ENCODE data around the gene COMMD9.

The COMMD9 gene

GRCh38 chr11:36292311-36292722 lies 3.1 kb upstream of the COMMD9 start:
- Histone ChIP-seq H3K36me3 (ENCODE audit: control insufficient read depth, low read depth, low read length) (no peaks in the 10 kb centered on the region), H3K27me3 (ENCODE audit: control insufficient read depth, insufficient read depth, low read length) (peaks cover 14% of the 10 kb centered on the region), H3K9ac (ENCODE audit: low read length) (no peak overlapping the region), H3K4me3 (ENCODE audit: low read length) (no peak overlapping the region), H3K9me3 (ENCODE audit: control insufficient read depth, low read depth, low read length) (no peaks in the 10 kb centered on the region), H3K4me1 (ENCODE audit: control insufficient read depth, low read depth, low read length) (no peaks in the 10 kb centered on the region), H3K27ac (ENCODE audit: low read length) (no peak overlapping the region)

DNA sequence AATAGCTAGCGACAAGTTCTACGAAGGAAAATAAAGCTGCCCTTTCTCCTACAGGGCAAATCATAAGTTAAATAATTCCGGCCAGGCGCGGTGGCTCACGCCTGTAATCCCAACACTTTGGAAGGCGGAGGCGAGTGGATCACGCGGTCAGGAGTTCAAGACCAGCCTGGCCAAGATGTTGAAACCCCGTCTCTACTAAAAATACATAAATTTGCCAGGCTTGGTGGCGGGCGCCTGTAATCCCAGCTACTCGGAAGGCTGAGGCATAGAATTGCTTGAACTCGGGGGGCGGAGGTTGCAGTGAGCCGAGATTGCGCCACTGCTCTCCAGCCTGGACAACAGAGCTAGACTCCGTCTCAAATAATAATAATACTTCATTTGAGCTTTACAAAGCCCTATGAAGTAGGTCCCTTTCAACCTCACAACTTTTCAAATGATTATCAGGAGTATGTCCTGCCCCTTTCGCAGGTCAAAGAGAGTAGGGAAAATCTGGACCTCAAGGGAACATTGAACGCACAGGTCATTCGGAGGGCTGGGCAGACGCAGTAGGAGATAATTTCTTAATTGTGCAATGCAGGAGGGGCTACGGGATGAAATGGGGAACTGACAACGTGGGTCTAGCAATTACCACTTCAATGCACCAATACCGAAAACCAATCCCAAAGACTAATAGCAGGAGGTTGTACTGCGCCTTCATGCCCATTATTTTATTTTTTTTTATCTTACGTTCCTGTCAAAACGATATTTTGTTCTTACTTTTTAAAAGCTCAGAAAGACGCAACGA lies 590 bp downstream of the COMMD9 start:
- H3K9me3 ChIP-seq (ENCODE audit: control insufficient read depth, low read depth, low read length) = no peaks in the 10 kb centered on the region
- peak overlapping the region; percentile 66 for H3K9ac ChIP-seq (ENCODE audit: low read length)
- no peaks in the 10 kb centered on the region for H3K4me1 ChIP-seq (ENCODE audit: control insufficient read depth, low read depth, low read length)
- peaks cover 14% of the 10 kb centered on the region for H3K27me3 ChIP-seq (ENCODE audit: control insufficient read depth, insufficient read depth, low read length)
- H3K36me3 ChIP-seq (ENCODE audit: control insufficient read depth, low read depth, low read length) = no peaks in the 10 kb centered on the region
- H3K4me3 ChIP-seq (ENCODE audit: low read length) = peak overlapping the region; percentile 80
- H3K27ac ChIP-seq (ENCODE audit: low read length) = no peak overlapping the region

- Histone ChIP-seq H3K9ac (ENCODE audit: low read length) (no peak overlapping the region), H3K4me1 (ENCODE audit: control insufficient read depth, low read depth, low read length) (no peaks in the 10 kb centered on the region), H3K27ac (ENCODE audit: low read length) (no peak overlapping the region), H3K27me3 (ENCODE audit: control insufficient read depth, insufficient read depth, low read length) (no peaks in the 10 kb centered on the region), H3K4me3 (ENCODE audit: low read length) (no peak overlapping the region), H3K9me3 (ENCODE audit: control insufficient read depth, low read depth, low read length) (no peaks in the 10 kb centered on the region), H3K36me3 (ENCODE audit: control insufficient read depth, low read depth, low read length) (no peaks in the 10 kb centered on the region)
These were observed 6.3 kb downstream of the COMMD9 start for GRCh38 chr11:36282926-36283325.

- Histone ChIP-seq H3K36me3 (ENCODE audit: control insufficient read depth, low read depth, low read length) (no peaks in the 10 kb centered on the region), H3K27me3 (ENCODE audit: control insufficient read depth, insufficient read depth, low read length) (no peaks in the 10 kb centered on the region), H3K4me1 (ENCODE audit: control insufficient read depth, low read depth, low read length) (no peaks in the 10 kb centered on the region)
These were observed 7.4 kb downstream of the COMMD9 start for GRCh38 chr11:36281850-36282249.

DNA sequence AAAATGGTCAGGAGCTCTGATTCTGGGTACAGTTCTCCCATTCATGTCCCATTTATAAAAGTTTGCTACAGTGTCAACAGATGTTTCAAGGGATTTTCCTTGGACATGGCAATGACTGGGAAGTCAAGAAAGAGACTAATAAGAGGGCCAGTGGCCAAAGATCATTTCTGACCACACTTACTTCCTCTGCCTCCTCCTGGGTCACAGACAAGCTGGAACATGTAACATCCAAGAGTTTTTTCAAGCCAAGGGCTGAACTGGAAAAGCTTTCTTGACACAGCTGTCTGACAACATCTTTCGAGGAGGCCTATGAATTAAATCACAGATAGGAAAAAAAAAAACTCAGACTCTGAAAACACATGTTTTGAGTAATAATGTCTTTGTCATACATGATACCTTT lies 8.7 kb downstream of the COMMD9 start:
- no peak overlapping the region for H3K9ac ChIP-seq (ENCODE audit: low read length)
- H3K4me1 ChIP-seq (ENCODE audit: control insufficient read depth, low read depth, low read length) = no peaks in the 10 kb centered on the region
- no peak overlapping the region for H3K4me3 ChIP-seq (ENCODE audit: low read length)
- H3K36me3 ChIP-seq (ENCODE audit: control insufficient read depth, low read depth, low read length) = no peaks in the 10 kb centered on the region
- no peaks in the 10 kb centered on the region for H3K9me3 ChIP-seq (ENCODE audit: control insufficient read depth, low read depth, low read length)
- no peak overlapping the region for H3K27ac ChIP-seq (ENCODE audit: low read length)
- no peaks in the 10 kb centered on the region for H3K27me3 ChIP-seq (ENCODE audit: control insufficient read depth, insufficient read depth, low read length)

More at GRCh38 chr11:36281850-36282249, 7.4 kb downstream of the COMMD9 start:
- Histone ChIP-seq H3K9me3 (ENCODE audit: control insufficient read depth, low read depth, low read length) (no peaks in the 10 kb centered on the region), H3K9ac (ENCODE audit: low read length) (no peak overlapping the region), H3K4me3 (ENCODE audit: low read length) (no peak overlapping the region), H3K27ac (ENCODE audit: low read length) (no peak overlapping the region)

DNA sequence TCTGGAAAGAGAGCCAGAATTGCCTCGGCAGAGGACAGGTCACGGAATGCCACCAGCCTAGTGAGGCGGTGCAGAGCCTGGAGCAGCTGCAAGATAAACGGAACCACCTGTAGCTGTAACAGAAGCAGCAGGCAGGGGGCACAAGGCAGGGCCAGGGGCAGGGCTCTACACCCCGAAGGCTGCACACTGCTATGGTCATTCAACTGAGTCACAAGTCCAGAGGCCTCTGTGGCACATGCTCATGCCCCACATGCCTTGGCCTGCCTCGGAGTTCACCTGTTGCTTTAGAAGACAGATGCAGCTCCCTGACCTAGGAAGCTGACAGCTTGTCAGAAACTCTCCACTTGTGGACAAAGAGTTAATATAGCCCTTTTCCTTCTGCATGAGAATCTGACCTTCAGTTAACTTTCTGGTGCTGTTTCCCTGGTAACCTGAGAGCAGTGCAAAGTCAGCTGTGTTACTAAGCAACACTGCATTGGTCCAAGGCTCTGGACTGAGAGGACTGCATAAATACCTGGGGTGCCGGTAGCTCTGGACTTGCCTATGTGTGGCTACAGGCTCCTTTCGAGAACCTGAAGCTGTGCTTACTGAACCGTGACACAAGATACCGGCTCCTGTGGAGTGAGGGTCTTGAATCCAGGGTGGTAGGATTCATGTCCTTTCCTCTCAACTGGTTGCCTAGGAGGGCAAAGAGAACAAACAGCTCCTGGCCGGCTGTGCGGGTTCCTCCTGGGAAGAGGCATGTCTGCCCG lies 10.5 kb downstream of the COMMD9 start:
- Histone ChIP-seq H3K4me3 (ENCODE audit: low read length) (no peak overlapping the region), H3K9ac (ENCODE audit: low read length) (no peak overlapping the region), H3K9me3 (ENCODE audit: control insufficient read depth, low read depth, low read length) (no peaks in the 10 kb centered on the region), H3K27ac (ENCODE audit: low read length) (no peak overlapping the region), H3K36me3 (ENCODE audit: control insufficient read depth, low read depth, low read length) (no peaks in the 10 kb centered on the region), H3K4me1 (ENCODE audit: control insufficient read depth, low read depth, low read length) (no peaks in the 10 kb centered on the region), H3K27me3 (ENCODE audit: control insufficient read depth, insufficient read depth, low read length) (no peaks in the 10 kb centered on the region)

- H3K27ac ChIP-seq (ENCODE audit: low read length) = no peak overlapping the region
- H3K4me3 ChIP-seq (ENCODE audit: low read length) = no peak overlapping the region
- H3K9ac ChIP-seq (ENCODE audit: low read length) = no peak overlapping the region
- H3K4me1 ChIP-seq (ENCODE audit: control insufficient read depth, low read depth, low read length) = no peaks in the 10 kb centered on the region
- H3K27me3 ChIP-seq (ENCODE audit: control insufficient read depth, insufficient read depth, low read length) = no peaks in the 10 kb centered on the region
- no peaks in the 10 kb centered on the region for H3K9me3 ChIP-seq (ENCODE audit: control insufficient read depth, low read depth, low read length)
- H3K36me3 ChIP-seq (ENCODE audit: control insufficient read depth, low read depth, low read length) = no peaks in the 10 kb centered on the region
These were observed 14.8 kb downstream of the COMMD9 start for GRCh38 chr11:36274414-36274813.

DNA sequence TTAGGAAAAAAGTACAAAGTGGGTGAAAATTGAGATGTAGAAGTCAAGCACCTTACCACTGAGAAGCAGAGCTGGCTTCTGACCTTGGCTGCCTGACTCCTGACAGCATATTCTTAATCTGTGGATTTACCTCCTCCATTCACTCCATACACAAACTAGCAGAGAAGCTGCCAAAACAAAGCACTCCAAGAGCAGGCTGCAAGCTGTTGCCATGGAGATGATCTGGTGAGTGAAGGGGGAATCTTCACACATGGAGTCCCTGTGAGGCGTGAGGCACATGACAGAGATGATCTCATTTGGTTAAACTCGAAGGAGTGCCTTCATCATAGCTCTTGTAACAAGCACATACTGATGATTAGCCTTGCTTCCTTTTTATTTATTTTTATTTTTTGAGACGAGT lies 16.1 kb downstream of the COMMD9 start:
- Histone ChIP-seq H3K27me3 (ENCODE audit: control insufficient read depth, insufficient read depth, low read length) (no peaks in the 10 kb centered on the region), H3K9ac (ENCODE audit: low read length) (no peak overlapping the region), H3K4me1 (ENCODE audit: control insufficient read depth, low read depth, low read length) (no peaks in the 10 kb centered on the region), H3K27ac (ENCODE audit: low read length) (no peak overlapping the region), H3K9me3 (ENCODE audit: control insufficient read depth, low read depth, low read length) (no peaks in the 10 kb centered on the region), H3K36me3 (ENCODE audit: control insufficient read depth, low read depth, low read length) (no peaks in the 10 kb centered on the region), H3K4me3 (ENCODE audit: low read length) (no peak overlapping the region)

GRCh38 chr11:36271794-36272407 lies 17.3 kb downstream of the COMMD9 start:
- no peak overlapping the region for H3K9ac ChIP-seq (ENCODE audit: low read length)
- H3K27ac ChIP-seq (ENCODE audit: low read length) = no peak overlapping the region
- H3K9me3 ChIP-seq (ENCODE audit: control insufficient read depth, low read depth, low read length) = no peaks in the 10 kb centered on the region
- no peak overlapping the region for H3K4me3 ChIP-seq (ENCODE audit: low read length)
- H3K4me1 ChIP-seq (ENCODE audit: control insufficient read depth, low read depth, low read length) = no peaks in the 10 kb centered on the region
- no peaks in the 10 kb centered on the region for H3K36me3 ChIP-seq (ENCODE audit: control insufficient read depth, low read depth, low read length)
- no peaks in the 10 kb centered on the region for H3K27me3 ChIP-seq (ENCODE audit: control insufficient read depth, insufficient read depth, low read length)

- Histone ChIP-seq H3K4me3 (ENCODE audit: low read length) (no peak overlapping the region), H3K9ac (ENCODE audit: low read length) (no peak overlapping the region), H3K36me3 (ENCODE audit: control insufficient read depth, low read depth, low read length) (no peaks in the 10 kb centered on the region), H3K4me1 (ENCODE audit: control insufficient read depth, low read depth, low read length) (no peaks in the 10 kb centered on the region), H3K27me3 (ENCODE audit: control insufficient read depth, insufficient read depth, low read length) (no peaks in the 10 kb centered on the region), H3K9me3 (ENCODE audit: control insufficient read depth, low read depth, low read length) (no peaks in the 10 kb centered on the region), H3K27ac (ENCODE audit: low read length) (no peak overlapping the region)
These were observed 18.5 kb downstream of the COMMD9 start for GRCh38 chr11:36270701-36271100.

- Histone ChIP-seq H3K27me3 (ENCODE audit: control insufficient read depth, insufficient read depth, low read length) (no peaks in the 10 kb centered on the region), H3K4me1 (ENCODE audit: control insufficient read depth, low read depth, low read length) (no peaks in the 10 kb centered on the region), H3K27ac (ENCODE audit: low read length) (no peak overlapping the region), H3K9me3 (ENCODE audit: control insufficient read depth, low read depth, low read length) (no peaks in the 10 kb centered on the region), H3K9ac (ENCODE audit: low read length) (no peak overlapping the region), H3K4me3 (ENCODE audit: low read length) (no peak overlapping the region), H3K36me3 (ENCODE audit: control insufficient read depth, low read depth, low read length) (no peaks in the 10 kb centered on the region)
These were observed 20.8 kb downstream of the COMMD9 start for GRCh38 chr11:36268337-36268985.
